HG03354 (cell line): ENCODE data around the gene STK11.
A peak's percentile ranks its signal among the peaks of the same experiment; 100 is the strongest.
"Not testable (repeated sequence)": the region's sequence is repeated elsewhere in the genome, so short reads cannot be mapped to it uniquely, and the experiment has no call there.

ENCODE experiments used
- ATAC-seq: cut with Tn5 transposase; IDR thresholded peaks from one replicate; pipeline ENCODE4 v1.9.1; 2021; ENCODE audit warnings: mild to moderate bottlenecking; ENCODE audit not compliant: unreplicated experiment, poor library complexity, severe bottlenecking

STK11 gene

DNA sequence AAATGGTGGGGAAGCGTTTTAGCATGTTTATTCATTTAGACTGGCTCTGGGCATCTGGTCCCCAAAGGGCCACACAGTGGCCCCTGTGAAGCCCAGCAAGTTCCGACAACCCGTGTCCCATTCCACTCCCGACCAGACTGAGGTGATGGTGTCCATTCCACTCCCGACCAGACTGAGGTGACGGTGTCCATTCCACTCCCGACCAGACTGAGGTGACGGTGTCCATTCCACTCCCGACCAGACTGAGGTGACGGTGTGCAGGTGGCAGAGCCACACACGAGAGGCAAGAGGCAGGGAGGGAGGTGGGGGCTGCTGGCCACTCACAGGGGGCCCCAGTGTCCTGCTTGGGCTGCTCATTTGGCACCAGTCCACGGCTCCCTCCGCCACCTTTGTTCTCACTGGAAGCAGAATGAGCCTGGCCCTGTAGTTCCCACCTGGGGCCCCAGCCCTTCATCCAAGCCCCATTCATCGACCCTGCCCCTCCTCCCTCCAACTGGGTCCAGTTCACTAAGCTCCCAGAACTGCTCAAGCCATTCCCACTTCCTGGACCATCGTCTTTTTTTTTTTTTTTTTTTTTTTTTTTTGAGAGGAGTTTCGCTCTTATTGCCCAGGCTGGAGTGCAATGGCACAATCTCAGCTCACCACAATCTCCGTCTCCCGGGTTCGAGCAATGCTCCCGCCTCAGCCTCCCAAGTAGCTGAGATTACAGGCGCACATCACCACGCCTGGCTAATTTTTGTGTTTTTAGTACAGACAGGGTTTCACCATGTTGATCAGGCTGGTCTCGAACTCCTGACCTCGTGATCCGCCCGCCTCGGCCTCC is 40.9 kb downstream of the STK11 start:
- ATAC-seq = not testable (repeated sequence)

DNA sequence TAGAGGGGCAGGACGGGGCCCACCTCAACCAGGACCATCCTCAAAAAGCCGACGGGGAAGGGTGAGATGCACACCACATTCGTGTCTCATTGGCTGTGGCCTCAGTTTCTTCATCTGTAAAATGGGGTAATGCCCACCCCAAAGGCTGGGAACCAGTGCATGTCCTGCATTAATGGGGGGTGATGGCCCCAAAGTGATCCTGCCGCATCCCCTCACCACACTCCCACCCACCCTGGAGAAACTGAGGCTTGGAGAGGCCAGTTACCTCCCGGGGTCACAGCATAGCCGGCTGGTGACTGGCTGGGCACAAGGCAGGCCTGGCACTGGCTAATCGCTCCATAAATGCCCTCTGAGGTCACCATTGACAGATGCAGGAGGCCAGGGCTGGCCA is 42.2 kb downstream of the STK11 start:
- ATAC-seq = no peak

DNA sequence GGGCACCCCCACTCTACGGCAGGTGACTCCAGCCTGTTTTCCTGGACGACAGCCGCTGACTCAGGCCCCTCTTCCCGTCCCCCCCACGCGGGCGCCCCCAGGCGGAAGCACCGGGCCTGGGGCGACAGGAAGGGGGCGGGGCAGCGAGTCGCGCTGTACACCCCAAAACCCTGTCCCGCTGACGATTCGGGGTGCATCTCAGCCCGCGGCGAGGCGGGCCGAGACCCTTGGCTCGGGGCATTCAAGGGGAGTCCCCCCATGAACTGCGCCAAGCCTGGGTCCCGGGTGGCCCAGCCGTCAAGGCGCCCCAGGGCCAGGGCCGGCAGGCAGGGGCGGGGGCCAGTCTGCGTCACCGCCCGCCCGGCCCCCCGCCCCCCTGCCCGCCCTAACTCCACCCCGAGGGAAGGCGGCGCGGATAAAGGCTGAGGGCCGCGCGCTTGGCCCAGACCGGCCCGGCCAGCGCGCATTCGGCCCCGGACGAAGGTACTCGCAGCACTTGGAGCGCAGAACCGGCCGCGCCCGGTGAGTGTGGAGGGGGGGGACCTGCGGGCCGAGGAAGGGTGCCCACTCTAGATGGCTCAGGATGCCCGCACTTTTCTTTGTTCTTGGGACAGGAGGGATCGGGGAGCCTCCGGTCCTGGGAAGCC is 42.7 kb downstream of the STK11 start, which contains the start of gene MIDN:
TSS of gene MIDN (plus strand) at position 445 of the 647 bp plus-strand sequence. CDS start 1,714 bp downstream, outside the sequence.
- ATAC-seq = peak; percentile 14

DNA sequence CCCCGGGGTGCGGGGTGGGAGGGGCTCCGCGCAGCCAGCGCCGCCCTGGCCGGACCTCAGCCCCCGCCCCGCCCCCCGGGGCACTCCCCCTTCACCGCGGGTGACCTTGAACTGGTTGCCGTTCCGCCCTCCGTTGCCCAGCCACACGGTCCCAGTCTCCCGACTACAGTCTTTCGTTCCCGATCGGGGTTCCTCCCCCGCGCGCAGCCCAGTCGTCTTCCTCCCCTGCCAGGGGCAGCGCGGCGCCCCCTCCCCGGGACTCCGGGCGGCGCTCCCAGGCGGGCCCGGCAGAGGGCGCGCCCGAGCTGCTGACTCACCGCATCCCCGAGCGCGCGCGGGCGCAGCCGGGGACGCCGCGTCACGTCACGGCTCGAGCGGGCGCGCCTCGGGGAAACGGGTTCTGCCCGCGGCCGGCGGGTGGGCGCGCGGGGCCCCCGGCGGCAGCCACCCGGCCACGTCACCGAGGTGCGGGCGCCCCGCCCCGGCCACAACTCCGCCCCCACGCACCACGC is 43.3 kb downstream of the STK11 start:
- ATAC-seq = peak; percentile 31

DNA sequence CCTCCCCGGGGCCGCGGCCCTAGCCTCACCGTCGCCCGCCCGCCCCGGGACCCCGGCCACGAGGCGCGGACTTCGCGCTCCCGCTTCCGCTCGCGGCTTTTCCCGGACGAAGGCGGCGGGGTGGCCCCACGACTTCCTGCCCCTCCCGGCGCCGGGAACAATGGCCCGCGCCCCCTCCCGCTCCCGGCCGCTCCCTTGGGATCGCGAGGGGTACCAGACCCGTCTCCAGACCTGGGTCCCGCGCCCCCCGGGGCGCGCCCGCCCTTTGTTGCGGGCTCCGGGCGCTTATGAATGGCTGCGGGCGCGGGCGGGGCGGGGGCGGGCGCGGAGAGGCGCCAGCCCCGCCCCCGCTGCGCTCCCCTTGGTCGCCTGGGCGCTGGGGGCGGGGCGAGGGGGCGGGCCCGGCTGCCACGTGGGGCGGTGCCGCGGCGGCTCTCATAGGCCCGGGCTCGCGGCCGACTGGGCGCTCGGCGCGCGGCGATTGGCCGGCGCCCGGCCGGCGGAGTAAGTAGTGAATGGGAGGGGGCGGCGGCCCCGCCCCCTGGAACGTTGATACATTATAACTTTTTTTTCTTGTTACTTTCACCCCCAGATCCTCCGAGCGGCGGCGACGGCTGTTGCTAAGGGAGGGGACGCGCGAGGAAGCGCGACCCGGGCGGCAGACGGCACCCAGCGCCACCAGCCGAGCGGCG is 43.9 kb downstream of the STK11 start:
- ATAC-seq = peak; percentile 49

DNA sequence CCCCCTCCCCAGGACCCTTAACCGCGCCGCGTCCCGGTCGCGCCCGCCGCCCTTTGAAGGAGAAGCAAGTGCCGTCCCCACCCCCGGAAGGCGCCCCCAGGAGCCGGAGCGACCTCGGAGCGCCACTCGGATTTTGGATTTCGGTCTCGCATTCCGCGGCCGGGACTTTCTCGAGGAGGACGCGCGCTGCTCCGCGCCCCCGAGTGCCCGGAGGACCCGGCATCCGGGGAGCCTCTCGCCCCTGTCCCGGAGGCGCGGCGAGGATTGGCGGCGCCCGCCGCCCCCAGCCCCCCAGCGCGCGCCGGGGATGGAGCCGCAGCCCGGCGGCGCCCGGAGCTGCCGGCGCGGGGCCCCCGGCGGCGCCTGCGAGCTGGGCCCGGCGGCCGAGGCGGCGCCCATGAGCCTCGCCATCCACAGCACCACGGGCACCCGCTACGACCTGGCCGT is 44.4 kb downstream of the STK11 start:
- no peak for ATAC-seq

DNA sequence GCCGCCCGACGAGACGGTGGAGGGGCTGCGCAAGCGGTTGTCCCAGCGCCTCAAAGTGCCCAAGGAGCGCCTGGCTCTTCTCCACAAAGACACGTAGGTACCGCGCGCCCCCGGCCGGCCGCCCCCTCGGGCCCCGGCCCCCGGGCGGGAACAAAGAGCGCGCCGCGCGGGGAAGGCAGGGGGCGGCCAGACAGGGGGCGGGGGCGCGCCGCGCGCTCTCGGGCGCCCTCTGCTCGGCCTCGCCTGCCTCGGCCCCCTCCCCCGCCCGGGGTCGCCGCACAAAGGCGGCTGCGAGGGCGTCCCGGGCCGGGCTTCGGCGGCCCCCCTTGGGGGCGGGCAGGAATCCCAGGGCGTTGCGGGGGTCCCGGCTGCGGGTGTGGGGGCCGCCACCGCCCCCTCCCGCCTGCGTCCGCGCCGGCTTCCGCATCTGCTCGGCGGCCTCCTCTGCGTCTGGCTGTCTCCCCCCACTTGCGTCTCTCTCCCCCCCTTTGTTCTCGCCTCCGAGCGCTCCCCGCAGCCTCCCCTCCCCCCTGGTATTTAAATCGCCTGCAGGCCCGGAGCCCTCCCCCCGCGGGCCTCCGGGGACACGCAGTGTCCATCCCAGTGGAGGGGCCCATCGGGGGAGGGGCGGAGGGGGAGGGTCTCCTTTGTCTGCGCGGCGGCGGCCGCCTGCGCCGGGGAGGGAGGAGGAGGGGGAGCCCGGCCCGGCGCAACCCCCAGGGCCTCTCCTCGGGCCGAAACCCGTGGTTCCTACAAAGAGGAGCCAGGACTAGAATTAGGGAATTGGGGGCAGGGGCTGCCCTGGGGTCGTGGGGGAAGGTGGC is 45.1 kb downstream of the STK11 start:
- ATAC-seq = no peak

DNA sequence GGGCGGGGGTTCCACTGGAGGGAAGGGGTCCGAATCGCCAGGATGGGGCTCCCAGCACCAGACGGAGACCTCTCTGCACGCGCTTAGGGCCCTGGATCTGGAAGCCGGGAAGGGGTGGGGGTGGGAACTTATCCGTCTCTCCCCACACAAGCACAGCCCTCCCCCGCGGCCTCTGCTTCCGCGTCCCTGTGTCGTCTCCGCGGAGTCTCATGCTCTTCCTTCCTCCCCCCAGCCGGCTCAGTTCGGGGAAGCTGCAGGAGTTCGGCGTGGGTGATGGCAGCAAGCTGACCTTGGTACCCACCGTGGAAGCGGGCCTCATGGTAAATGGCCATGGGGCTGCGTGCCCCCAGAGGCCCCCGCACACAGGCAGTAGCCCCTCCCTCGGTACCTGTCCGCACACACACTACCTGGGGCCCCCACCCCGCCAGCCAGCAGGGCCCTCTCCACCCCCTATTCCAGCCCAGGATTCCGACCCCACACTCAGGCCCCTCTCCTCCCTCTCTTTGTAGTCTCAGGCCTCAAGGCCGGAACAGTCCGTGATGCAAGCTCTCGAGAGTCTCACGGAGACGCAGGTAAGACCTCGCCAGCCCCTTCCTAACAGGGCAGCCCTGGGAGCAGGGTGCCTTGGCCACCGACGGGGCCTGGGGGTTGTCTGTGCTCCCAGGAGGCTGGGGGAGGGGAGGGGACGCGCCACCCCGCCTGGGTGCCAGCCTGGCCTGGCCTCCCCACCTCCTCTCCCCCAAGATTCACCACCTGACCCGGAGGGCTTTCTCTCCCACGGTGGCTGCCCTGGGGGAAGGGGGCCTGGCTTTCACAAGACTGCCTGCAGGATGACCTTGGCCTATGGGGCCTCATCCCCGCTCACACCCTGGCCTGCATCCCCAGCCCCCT is 46.0 kb downstream of the STK11 start:
- ATAC-seq = no peak

DNA sequence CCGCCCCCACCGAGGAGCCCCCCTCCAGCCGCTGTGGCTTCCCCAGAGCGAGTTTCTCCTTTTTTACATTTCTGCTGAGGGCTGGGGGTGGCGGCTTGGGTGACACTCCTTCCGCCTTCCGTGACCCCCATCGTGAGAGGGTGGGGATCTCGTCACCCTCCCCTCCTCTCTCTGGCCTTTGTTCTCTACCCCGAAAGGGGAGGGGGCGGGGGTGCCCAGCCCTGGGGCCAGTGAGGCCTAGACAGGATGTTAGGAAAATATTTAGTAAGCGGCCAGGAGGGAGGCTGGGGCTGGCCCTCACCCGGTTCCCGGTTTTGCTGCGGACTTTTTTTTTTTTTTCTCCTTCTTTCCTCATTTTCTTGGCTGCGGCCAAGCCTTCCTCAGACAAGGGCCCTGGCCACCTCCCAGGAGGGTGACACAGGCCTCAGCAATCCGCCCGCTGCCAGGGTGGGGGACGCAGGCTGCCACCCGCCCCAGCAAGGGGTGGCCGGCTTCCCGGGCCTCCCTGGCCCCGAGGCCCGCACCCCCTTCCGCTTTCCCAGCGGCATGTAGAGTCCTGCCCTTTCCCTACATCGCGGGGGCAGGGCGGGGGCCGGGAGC is 46.7 kb downstream of the STK11 start:
- no peak for ATAC-seq

DNA sequence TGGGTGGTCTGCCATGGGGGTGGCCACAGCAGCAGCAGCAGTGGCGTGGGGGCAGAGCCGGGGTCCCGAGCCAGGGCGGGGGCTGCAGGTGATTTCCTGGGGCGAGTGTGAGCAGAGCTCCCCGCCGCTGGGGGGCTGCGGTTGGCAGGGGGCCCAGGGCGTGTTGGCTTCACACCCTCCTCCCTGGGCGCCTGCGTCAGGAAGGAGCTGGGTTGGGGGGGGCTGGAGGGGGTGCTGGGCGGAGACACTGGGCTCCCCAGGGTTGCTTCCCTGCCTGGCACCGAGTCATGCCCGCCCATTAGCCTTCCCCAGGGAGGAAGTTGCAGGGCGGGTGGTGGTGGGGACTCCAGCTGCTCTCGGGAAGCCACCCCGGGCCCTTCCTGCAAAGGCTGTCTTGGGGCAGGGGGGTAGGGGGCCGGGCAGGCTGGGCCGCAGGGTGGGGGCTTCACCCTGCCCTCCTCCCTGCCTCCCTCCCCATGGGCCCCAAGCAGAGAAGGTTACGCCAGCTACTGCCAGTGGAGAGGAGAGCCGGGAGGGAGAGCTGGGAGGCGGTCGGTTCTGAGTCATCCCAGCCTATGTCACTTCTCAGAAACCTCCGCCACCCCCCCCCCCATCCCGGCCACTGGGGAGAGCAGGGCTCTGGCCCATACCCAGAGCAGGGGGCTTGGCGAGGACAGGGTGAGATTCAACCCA is 47.4 kb downstream of the STK11 start:
- no peak for ATAC-seq

DNA sequence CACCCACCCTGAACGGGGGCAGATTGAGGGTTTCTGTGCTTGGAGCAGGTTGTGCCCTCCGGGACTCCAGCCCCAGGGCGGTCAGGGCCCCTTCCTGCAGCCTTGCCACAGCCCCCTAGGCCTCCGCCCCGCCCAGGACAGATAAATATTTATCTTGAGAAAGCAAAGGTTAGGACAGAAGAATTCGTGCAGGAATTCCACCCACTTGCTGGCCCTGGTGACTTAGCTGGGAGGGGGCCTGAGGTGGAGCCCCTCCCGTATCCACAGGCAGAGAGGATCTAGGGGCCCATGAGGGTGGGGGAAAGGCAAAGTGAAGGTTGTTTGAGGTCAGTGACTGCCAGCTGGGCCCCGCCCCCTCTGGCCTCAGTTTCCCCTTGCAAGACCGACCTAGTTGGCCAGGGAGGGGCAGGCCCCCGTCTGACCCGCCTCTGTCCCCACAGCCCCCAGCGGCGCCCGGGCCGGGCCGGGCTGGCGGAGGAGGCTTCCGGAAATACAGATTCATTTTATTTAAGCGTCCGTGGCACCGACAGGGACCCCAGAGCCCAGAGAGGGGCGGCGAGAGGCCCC is 48.0 kb downstream of the STK11 start:
- no peak for ATAC-seq

DNA sequence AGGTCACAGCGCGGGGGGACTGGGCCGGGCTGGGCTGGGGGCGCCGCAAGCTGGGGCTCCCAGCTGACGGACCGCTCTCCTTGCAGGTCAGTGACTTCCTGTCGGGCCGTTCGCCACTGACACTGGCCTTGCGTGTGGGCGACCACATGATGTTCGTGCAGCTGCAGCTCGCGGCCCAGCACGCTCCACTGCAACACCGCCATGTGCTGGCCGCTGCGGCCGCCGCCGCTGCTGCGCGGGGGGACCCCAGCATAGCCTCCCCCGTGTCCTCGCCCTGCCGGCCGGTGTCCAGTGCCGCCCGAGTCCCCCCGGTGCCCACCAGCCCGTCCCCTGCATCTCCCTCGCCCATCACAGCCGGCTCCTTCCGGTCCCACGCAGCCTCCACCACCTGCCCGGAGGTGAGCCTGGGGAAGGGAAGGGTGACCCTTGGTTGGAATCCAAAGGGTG is 48.5 kb downstream of the STK11 start:
- no peak for ATAC-seq

DNA sequence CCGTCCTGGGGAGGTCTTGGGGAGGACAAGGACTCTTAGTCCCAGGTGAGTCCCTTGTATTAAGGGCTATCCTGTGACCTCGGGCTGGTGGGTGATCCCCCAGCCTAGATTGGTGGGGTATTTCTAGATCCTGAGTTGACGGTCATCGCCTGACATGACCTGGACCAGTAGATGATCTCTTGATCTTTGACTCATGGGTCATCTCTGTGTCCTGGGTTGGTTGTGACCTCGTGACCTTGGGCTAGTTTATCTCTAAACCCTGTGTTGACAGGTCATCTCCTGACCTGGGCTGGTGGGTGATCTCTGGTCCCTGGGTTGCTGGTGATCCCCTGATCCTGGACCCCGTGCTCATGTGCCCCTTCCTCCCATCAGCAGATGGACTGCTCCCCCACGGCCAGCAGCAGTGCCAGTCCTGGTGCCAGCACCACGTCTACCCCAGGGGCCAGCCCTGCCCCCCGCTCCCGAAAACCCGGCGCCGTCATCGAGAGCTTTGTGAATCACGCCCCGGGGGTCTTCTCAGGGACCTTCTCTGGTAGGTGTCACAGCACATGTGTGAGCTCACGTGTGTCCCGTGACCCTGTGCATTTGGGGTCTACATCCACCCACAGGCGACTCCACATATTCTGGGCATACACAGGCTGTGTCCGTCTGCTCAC is 49.1 kb downstream of the STK11 start:
- ATAC-seq = no peak

DNA sequence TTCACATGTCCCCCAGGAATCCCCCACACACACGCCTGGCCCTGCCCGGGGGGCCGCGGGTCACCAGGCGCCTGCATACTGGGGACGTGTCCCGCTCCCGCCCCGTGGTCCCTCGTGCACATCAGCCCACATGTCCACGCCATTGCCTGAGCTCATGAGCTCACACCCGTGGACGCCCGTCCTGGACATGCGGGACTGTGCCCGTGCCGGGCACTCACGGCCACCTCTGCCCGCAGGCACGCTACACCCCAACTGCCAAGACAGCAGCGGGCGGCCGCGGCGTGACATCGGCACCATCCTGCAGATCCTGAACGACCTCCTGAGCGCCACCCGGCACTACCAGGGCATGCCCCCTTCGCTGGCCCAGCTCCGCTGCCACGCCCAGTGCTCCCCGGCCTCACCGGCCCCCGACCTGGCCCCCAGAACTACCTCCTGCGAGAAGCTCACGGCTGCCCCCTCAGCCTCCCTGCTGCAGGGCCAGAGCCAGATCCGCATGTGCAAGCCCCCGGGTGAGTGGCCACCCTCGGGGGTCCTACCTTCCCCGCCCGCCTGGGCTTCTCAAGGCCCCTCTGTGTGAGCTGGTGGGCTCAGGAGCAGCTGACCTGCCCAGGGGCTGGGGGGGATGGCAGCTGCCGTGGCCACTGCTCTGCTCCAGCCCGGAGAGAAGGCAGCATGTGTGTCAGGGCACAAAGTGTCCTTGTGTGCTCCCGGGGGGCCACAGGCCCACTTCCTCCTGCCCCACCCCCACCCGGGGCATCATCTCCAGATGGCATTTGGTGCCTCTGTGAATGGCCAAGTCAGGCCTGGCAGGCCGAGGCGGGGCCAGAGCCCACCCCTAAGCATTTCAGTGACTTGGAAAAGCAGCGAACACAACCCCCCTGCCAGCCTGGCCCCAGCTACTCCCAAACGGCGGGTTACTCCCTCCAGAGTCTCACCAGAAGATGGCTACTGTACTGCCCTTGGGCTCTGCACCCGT is 49.9 kb downstream of the STK11 start:
- no peak for ATAC-seq

DNA sequence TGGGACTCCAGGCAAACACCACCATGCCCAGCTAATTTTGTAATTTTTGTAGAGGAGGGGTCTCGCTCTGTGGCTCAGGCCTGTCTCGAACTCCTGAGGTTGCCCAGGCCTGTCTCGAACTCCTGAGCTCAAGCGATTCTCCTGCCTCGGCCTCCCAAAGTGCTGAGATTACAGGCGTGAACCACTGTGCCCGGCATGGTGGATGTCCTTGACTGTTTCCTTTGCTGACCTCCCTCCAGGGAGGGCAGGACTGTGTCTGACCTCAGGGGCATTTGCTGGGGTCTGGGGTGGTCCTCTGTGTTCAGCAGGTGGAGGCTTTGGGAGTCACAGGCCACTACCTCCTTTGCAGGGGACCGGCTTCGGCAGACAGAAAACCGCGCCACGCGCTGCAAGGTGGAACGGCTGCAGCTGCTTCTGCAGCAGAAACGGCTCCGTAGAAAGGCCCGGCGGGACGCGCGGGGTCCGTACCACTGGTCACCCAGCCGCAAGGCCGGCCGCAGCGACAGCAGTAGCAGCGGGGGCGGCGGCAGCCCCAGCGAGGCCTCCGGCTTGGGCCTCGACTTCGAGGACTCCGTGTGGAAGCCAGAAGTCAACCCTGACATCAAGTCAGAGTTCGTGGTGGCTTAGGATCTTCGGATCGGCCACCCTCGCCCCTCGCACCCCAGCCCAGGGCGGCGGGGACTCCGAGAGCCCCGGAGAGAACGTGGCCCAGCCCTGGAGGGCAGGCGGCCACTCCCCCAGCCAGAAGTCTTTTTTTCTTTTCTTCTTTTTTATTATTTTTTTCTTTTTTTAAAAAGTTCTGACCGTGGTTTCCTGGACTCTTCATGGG is 51.3 kb downstream of the STK11 start:
- ATAC-seq = no peak
